ACHN (cell line): ENCODE results near the gene MFGE8.

ENCODE experiments used
- DNase-seq: peaks from one replicate; pipeline ENCODE4 v3.0.0-alpha.2; 2015
- in situ Hi-C: cut with HindIII; loops from 2 replicates; pipeline ENCODE4 v1.10.0; 2017; ENCODE audit warnings: low sequenced_read_pairs, low pct_ligation_motif_present, low pct_unique_long_range_greater_than_20kb

Gene MFGE8

GRCh38 chr15:88849376-88850072 lies 63.7 kb downstream of the MFGE8 start:
- in situ Hi-C loops: no loop called here
- no peak for DNase-seq
